SKM-1 treated with dmso at 0.1 percent for 144 hours (cell line): Measurements from ENCODE around the gene RABGAP1.

Experiments used
- DNase-seq: peaks from one replicate; lab custom pipeline; 2025; ENCODE audit not compliant: unreplicated experiment; lab: John Stamatoyannopoulos, UW

Gene RABGAP1

DNA sequence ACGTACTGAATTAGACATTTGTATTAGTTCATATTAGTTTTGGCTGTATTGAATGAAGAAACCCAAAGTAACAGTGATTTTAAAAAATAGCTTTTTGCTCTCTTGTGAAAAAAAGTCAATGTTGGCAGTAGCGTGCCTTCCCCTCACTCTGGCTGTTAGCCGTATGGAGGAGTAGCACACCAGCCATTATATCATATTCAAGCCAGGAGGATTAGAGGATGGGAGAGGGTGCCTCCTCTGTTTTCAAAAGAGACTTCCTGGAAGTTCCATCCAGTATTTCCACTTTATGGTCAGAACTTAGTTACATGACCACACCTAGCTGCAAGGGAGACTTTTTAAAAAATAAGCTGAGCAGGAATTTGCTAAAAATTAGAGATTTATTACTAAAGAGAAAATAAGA is 133.8 kb downstream of the RABGAP1 start:
- no peak for DNase-seq

DNA sequence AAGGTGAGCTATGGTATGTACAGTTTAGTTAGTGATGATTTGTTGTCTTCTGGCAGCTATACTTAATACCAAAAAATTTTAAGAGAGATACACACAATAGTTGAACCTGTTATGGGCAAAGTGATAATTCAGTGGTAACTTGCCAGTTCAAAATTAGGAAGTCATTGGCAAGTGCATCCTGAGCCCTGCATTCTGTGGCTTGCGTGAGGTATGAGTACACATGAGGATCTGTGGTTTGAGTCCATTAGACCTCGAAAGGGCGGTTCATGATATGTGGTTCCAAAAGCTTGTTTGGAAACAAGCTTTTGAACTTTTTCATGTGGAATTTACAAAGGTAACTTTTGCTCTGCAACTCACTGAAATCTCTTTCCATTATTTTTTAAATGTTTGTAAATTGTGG is 139.6 kb downstream of the RABGAP1 start:
- DNase-seq: no peak

DNA sequence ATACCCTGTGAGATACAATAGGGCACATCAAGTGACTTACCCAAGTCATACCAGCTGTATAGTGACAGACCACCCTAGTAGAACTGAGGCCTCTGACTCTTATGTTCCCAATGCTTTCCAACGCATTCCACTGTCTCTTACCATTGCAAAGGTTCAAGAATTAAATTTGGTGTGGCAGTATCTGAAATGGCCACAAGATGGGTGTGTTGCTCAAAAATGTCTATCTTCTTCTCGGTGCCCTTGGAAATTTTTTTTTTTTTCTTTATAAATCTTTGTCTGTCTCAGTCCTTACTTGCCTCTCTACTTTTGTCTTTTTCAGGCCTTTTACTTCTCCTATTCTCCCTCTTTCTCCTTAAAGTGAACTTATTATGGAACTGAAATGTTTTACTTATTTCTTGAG is 141.0 kb downstream of the RABGAP1 start:
- DNase-seq: peak; percentile 23

DNA sequence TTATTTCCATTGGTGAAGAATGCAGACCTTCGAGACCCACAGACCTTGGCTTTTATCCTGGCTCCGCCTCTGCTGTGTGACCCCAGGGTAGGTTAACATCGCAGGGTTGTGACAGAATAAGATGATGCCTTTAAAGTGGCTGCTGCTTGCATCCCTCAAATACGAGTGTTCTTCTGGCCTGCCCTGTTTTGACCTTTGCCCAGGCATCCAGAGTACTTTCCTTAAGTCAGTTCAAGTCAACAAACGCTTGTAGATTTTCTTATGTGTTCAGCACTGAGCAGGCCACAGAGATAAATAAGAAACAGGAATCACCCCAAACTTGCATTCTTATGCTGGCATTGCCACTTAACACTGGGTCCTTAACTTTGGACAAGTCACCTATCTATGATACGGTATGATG is 142.9 kb downstream of the RABGAP1 start:
- DNase-seq: no peak

DNA sequence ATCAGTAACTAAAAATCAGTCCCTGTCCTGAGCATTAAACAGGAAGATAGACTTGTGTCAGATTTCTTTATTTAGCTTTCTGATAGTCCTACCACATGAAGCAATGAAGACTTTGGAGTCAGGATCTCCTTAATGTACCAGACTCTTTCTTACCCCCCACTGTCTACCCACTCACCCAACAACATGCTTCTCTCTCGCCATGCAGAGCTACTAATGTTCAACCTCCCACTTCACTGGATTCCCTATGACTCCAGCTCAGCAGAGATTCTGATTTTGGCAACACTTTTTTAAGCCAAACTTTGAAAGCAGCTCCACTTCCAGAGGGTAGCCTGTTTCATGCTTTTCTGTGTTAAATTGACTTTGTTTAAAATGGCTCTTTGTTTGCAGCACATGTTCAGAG is 143.4 kb downstream of the RABGAP1 start:
- DNase-seq: no peak

DNA sequence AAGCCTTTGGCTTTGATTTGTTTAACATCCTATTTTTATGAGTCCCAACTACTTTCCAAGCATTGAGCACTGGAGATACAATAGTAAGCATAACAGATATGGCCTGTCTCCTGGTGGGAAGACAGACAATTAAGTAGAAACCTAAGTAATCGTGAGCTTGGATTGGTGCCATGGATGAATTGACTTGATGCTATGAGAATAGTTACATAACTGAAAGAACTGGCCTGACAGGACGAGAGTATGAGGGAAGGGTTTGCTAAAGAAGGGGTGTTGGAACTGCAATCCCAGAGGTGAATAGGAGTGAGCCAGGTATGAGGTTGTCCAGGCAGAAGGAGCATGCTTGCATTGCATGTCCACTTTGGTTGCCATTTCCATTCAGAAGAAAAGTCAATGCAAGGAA is 145.1 kb downstream of the RABGAP1 start:
- DNase-seq: no peak

DNA sequence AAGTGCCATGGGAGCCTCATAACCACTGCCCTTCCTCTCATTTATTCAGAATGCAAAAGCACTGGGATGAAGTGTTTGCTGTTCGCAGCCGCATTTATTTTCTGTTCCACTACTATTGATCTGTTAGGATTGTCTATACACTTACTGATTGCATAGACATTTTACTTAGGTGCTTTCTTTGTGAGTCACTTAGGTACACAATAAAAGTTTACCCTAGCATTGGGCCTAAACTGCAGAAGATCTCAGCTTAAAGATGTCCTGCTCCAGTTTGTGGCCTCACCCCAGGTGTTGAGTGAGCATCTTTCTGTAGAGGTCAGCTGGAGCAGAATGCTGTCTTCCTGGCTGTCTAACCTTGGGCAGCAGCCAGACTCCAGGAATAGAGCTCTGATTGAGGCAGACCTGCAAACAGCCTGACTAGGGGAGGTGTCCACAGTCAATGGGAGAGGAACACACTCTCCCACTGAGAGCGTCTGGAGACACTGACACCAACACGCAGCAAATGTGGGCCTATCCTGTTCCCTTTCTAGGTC is 146.6 kb downstream of the RABGAP1 start:
- DNase-seq: no peak

DNA sequence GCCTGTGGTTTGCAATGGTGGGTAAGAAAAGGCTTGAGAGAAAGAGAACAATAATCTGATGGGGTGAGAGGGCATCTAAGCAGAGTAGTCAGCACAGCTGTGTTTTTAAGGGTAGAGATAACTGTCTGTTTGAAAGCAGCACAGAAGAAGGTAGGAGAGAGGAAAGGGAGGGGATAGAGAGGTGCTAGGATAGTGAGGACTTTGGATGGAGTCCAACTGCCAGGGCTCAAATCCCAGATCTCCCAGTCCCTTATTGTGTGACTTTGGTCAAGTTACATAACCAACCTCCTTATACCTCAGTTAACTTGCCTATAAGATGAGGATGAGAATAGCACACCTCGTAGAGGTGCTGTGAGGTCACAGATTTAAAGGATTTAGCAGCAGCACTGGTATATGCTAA is 148.2 kb downstream of the RABGAP1 start:
- no peak for DNase-seq

DNA sequence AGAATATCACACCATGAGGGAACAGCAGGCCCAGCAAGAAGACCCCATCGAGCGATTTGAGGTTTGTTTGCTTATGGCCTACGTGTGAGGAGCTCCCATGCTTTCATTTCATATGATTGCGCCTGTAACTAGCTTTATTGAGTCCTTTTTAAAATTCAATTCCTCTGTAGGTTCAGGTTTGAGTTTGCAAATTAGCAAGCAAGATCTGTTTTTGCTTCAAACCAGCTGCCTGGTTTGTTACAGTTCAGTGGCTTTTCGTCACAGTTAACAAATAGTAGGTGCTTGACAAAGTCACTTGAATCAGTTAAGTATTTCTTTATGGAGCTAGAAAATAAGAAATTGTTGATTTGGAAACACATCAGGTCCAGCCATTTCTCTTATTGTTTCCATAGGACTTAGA is 149.0 kb downstream of the RABGAP1 start:
- no peak for DNase-seq

DNA sequence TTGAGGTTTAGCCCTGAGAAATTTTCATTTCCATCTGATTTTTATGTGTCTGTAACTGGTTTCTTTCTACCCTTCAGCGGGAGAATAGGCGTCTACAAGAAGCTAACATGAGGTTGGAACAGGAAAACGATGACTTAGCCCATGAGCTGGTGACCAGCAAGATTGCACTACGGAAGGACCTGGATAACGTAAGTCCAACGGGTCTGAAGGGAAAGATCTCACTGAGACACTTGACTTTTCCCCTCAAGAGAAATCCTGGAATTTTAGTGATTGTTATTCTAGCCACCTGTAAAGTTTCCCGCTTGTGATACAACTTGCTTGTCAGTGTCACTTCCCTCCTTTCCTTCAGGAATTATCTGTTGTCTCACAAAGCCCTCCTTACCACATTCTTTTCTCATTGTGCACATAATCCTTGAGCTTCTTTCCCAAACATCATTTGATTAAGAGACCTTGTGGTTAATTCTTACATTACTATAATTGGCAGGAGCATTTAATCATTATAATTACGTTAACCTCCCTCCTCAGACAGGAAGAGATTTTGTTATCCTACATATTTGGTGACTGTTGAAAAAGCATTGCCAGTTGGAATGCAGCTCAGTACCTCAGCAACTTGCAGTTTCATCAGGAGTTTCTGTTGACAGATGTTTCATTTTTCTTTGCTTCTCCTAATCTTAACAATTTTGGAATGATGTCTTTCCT is 149.5 kb downstream of the RABGAP1 start:
- DNase-seq: no peak

DNA sequence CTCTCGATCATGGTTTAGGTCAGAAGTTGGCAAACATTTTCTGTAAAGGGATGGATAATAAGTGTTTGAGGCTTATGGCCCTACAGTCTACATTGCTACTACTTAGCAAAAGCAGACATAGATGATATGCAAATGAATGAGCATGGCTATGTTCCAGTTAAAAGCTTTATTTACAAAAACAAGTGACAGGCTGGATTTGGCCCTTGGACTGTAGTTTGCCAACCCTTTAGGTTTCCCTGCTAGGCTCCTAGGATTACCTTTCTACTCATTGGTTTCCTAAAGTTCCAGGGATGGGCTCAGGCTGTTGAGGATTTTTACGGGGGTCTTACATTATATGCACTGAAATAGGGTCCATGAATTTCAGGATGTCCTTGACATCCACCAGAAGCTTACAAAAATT is 150.1 kb downstream of the RABGAP1 start:
- no peak for DNase-seq

DNA sequence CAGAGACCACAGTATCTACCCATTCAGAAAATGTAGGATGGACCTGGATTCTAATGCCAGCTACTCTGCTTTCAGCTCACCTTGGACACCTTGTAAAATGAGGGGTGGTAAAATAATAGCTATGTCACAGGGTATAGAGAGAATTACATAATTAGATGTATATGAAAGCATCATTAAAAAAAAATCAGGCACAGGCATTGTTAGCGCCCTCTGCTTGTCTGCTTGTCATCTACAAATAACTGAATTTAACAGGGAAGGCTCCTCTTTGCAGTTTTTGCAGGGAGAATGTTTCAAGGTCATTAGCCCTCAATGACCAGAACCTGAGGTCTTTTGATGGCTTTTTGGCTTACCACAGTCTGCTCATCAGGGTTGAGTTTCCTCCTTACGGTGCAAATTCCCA is 150.6 kb downstream of the RABGAP1 start:
- DNase-seq: no peak

DNA sequence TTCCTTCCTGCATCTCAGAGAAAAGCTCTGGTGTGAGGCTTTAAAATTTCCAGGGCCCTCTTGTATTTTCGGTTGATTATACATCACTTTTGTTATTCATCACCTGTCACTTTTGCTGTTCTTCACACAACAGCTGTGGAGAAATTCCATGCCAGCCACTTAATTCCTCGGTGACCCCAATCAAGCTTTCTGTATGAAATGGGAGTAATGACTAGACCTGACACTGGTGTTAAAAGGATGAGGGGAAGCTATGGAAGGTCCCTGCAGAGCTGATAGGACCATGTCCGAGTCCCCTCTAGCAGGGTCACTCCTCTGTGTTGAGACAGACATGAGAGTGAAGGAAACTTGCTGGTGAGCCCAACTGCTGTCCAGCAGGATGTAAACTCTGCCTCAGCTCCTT is 152.3 kb downstream of the RABGAP1 start:
- no peak for DNase-seq

DNA sequence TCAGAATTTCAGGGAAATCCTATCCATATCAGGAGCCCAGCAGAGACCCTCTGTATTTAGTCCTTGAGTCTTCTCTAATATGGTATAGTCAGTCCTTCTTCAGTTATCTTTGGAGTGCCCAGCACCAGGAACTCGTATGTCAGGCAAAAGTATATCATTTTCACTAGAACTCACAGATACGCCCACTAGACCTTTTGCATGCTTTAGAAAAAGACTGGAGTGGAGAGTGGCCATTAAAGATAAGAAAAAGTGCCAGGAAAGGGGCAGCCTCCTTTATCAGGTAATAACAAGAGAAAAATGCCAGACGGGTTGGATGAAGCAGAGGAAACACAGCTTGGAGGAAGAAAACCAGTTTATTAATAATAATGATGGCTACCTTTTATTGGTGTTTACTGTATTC is 156.2 kb downstream of the RABGAP1 start:
- DNase-seq: no peak

DNA sequence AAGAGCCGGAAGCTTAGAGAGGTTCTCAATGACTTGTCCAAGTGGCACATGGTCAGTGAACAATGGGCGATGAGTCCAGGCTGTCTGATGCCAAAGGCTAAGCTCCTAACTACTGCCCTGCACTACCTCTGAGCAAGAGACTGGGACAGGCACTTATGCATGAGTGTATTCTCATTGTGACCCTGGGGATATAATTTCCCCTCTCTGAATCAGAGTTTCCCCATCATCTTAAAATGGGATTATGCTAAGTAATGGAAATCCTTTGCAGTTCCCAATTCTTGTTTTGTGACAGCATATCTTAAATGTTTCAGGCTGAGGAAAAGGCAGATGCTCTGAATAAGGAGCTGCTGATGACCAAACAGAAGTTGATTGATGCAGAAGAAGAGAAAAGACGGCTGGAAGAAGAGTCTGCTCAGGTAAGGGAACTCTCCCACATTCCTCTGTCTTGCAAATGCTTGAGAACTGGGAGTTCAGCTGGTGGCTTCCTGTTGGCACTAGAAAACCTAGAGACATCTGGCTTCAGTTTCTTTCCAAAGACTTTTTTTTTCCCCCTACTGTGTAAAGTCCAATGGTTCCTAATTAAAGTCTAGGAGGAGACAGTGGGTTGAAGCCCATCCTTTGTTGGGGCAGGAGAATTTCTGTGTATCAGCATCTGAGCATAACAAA is 156.7 kb downstream of the RABGAP1 start:
- DNase-seq: no peak

DNA sequence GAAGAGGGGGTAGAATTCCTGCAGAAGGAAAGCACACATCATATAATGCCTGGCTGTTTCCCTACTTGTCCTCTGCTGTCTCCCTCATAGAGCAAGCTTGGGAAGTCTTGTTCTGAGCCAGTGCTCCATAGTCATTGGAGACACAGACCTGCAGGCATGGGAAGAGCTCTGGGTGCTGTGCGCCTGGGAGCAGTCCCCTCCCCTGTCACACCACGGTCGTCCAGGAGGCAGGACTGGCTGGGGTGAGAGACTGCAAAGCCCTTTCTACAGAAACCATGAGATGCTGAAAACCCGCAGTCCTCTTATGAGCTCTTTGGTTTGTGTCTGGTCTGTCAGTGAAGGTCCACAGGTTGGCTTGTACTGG is 157.3 kb downstream of the RABGAP1 start:
- no peak for DNase-seq

DNA sequence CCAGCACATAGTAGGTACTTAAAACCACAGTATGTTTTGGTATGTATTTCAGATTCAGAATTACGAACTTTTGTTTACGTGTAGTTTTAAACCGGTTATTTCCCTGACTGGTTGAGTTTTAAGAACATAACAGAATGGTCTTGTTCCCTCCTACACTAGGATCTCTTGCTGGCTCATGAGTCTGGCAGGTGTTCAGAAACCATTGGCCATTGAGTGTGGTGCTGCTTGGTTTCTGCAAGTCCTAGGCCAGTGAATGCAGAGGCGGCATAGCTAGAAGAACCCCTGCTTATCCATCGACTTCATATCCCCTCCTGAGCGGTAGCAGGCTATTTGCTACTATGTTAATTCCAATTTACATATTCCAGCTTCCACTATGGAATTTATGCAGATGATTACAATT is 158.2 kb downstream of the RABGAP1 start:
- DNase-seq: no peak

DNA sequence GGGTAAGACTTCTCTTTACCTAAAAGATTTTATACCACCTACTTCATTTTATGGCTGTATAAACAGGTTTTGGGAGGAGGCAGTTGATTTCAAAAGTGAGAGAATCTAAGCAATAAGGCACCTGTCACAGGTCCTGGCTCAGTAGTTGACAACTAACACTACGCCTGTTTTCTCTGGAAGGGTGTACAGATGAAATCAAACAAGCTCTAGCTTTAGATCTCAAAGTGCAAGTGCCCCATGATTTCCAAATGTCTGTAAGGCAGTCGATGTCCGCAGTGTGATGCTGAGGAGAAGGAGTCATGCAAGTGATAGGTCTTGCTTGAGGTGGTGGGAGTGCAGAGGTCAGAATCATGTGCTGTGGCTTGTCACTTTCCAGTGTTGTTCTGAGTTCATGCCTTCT is 158.7 kb downstream of the RABGAP1 start:
- no peak for DNase-seq

DNA sequence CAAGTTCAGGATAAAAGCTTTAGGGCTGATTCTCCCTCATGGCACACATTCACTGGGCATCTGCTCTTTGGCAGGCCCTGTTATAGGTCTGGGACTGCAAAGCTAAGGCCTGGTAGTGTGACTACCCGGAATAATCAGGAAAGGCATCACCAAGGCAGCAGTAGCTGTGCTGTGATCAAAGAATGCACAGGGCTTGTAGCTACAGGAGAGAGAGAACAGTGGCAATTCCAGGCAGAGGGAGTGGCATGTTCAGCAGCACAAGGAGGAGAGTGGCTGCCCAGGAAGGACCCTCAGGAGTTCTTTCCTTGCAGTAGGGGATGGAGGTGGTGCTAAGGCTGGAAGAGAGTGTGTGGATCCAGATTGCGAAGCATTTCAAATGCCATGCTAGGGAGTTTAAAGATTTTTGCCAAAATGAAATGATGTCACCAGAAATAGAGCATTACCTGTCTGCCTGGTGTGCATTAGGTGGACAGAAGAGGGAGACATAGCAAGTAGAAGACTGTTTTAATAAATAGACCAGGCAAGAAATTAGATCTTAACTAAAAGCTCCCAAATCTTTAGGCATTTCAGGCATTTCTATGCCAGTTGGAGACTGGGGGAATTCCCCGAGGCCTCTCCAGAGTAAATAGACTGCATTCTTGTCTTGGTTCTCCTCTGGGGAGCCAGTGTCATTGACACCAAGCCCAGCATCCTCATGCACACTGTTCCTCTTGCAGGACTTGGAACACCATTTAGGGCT is 161.7 kb downstream of the RABGAP1 start:
- DNase-seq: no peak

DNA sequence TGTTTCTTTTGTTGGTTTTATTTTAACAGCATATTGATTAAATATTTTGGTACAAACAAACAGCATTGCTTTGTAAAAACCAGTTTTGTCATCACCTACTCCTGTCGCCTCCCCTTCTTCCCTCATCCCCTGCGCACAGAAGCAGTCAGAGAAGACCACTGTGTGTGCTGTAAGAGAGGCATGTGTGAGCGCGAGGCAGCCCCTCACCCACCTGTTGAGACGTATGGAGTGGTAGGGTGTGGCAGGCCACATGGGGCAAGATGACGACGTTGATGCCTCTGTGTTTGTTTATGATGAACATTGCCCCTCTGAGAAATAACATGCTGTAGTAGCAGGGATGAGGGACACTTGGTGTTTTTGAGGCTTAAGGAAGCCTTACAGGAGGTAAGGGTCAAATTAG is 164.0 kb downstream of the RABGAP1 start:
- no peak for DNase-seq

DNA sequence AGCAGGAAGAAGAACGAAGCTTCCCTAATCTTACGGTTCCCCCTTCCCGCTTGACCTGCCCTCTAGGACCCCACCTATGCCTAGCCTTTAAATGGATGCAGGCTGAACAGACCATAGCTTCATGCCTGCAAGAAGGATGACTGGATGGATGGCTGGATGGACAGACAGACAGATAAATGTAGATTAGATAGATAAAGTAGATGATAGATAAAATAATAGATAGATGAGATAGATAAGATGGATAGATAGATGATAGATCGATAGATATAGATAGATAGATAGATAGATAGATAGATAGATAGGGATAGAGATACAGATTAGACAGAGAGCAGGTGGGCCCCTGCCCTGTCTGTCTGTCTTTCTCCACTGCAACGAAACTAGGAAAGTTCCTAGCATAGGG is 164.7 kb downstream of the RABGAP1 start:
- no peak for DNase-seq

DNA sequence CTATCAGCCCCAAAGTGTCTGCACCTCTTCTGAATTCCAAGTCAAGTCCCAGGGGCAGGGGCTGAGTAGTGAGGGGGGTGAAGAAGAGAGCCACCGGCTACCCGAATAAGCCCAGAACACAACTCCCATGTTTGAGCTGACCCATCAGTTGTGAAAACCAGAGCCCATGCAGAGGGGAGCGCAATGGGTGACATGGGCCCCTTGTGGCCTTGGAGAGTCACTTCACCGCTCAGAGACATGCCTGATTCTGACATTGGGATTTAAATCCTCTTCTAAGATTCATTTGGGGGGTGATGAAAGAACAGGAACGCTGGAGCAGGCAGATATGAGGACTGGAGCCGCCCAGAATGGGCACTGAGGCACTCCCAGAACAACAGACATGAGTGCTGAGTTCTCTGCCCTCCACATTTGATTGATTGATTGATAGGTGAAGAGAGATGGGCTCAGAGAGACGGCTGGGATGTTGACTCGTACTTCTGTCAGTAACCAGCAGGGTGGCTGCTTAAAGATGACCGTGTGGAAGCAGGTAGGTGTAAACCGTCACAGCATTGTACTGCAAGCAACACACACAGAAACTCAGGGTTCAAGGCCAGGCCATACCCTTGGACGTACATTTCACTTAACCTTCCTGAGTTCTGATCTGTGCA is 166.9 kb downstream of the RABGAP1 start:
- no peak for DNase-seq
